GM23248 (cell line): ENCODE results near the gene HERC2.
"Not testable (repeated sequence)": the region's sequence is repeated elsewhere in the genome, so short reads cannot be mapped to it uniquely, and the experiment has no call there.

Experiments used
- EZH2 ChIP-seq: fragments of 200-600 bp; sonication (generic); IDR thresholded peaks from 2 replicates; pipeline ENCODE4 v1.6.1; 2018; ENCODE audit warnings: antibody characterized with exemption, mild to moderate bottlenecking; ENCODE audit not compliant: insufficient read depth, poor library complexity, severe bottlenecking
- EZH2phosphoT487 ChIP-seq: fragments of 200-600 bp; sonication (generic); IDR thresholded peaks from 2 replicates; pipeline ENCODE4 v1.6.1; 2018; ENCODE audit warnings: antibody characterized with exemption, moderate library complexity, mild to moderate bottlenecking, low read depth; ENCODE audit not compliant: insufficient read depth

DNA sequence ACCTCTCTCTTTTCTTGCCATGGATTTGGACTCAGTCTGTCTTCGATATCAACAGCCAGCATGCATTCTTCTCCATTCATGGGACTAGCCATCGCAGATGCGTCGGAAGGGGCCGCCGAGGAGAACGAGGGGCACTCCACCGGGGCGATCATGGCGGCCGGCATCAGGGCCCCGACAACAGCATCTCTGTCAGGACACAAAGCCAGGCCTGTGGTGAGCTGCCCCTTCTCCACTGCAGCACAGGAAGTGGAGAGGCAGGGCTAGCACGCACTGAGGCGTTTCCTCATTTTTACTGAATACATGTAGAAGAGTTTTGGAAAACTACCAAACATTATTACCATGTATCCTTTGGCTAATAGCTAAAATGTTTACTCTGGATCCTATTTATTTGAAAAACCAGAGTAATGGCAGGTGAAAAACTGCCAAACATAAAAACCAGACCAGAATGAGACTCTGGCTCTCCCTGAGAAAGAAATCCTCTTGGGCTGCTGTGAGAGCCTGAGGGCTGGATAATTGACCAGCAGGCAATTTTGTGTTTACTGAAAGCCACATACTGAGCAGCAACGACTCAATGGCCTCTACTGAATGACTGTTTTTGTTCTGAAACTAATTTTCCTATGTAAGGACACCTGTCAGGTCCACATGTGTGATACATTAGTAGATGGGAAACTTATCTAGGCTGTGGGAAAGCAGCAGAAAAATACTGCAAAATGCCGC, 153.4 kb downstream of the HERC2 start:
- TF ChIP-seq EZH2phosphoT487, EZH2: not testable (repeated sequence)
